Measurements from ENCODE around the gene CPE. TPM values are rescaled to one million over a fixed set of nuclear protein-coding genes. Genes with fewer than 3 reads are reported as not detected.

The CPE gene
- 0.16 TPM for polyA plus RNA-seq (2013)

DNA sequence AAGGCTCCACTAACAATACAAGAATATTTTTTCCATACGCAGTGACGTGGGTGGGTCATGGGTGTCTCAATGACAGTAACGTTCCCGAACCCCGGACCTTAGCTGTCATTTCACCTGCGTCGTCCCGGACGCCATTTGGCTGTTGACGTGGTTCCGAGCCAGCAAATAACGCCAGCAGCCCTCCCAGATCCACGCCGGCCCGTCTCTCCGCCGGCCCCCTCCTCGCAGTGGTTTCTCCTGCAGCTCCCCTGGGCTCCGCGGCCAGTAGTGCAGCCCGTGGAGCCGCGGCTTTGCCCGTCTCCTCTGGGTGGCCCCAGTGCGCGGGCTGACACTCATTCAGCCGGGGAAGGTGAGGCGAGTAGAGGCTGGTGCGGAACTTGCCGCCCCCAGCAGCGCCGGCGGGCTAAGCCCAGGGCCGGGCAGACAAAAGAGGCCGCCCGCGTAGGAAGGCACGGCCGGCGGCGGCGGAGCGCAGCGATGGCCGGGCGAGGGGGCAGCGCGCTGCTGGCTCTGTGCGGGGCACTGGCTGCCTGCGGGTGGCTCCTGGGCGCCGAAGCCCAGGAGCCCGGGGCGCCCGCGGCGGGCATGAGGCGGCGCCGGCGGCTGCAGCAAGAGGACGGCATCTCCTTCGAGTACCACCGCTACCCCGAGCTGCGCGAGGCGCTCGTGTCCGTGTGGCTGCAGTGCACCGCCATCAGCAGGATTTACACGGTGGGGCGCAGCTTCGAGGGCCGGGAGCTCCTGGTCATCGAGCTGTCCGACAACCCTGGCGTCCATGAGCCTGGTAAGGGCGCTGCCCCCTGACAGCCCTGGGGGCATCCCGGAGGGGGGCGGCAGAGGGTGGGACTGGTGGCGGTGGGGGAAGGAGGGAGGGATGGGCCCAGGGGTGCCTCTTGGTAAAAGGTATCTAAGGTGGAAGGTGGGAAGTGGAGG lies at the start of gene CPE:
CPE (plus strand) TSS at position 264 of the 933 bp plus-strand sequence; CDS start at position 478, 214 bp downstream.
- Histone ChIP-seq H3K9me3 (ENCODE audit: control extremely low read depth in 1 of 5, control insufficient read depth in 4 of 5, insufficient read depth in 2 of 5, low read depth in 1 of 5, low read length in 4 of 5) (no peaks in the 10 kb centered on the region), H3K4me1 (ENCODE audit: control extremely low read depth in 1 of 4, control insufficient read depth in 4 of 4, insufficient read depth in 4 of 4, low read length in 3 of 4) (peaks cover 0 to 9% (median 8%) of the 10 kb centered on the region in 4 experiments), H3K27me3 (replicated peaks in 2 of 5; ENCODE audit: control insufficient read depth in 4 of 5, insufficient read depth in 5 of 5, low read length in 4 of 5) (peaks cover 4 to 34% (median 17%) of the 10 kb centered on the region in 5 experiments), H3K36me3 (ENCODE audit: control insufficient read depth in 4 of 4, insufficient read depth in 4 of 4, low read length in 3 of 4) (no peaks in the 10 kb centered on the region), H3K27ac (ENCODE audit: insufficient read depth in 1 of 2, low read depth in 1 of 2, low read length in 2 of 2, poor library complexity in 1 of 2, severe bottlenecking in 2 of 2) (no peak within 1 kb of the TSS), H3K4me3 (ENCODE audit: control insufficient read depth in 1 of 7, extremely low read depth in 1 of 7, insufficient read depth in 4 of 7, low read depth in 2 of 7, low read length in 6 of 7) (peak within 1 kb of the TSS; percentile 41 to 78 (median 62))
- 1% methylated on average over 78 of the region's 82 CpGs for WGBS (ENCODE audit: insufficient coverage)
- POLR2A ChIA-PET: no interaction called here
- DNase-seq: peak; percentile 79 to 92 (median 89)
- CTCF ChIA-PET: interaction anchor here (1.7 to 2.9 kb wide), 2 partner anchors 19 to 23 kb away, joined by 5 to 9 read pairs; no protein-coding TSS in a partner anchor

DNA sequence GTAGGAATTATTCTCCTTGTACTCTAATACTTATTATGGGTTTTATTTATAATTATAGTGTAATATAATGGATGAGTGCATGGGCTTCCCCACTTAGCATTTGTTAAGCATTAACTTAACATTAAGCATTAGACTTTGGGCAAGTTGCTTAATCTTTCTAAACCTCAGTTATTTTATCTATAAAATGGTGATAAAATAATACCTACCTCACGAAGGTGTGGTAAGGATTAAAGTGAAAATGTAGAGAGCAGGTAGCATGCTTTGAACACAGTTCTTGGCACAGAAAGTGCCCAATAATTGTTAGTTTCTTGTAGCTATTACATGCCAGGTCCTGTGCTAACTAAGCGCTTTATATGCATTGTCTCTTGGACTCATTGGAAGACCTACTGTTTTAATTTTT lies 48.7 kb upstream of the CPE start:
- peaks cover 0 to 48% (median 12%) of the 10 kb centered on the region in 4 experiments for H3K36me3 ChIP-seq (ENCODE audit: control insufficient read depth in 4 of 4, insufficient read depth in 4 of 4, low read length in 3 of 4)
- DNase-seq: no peak

DNA sequence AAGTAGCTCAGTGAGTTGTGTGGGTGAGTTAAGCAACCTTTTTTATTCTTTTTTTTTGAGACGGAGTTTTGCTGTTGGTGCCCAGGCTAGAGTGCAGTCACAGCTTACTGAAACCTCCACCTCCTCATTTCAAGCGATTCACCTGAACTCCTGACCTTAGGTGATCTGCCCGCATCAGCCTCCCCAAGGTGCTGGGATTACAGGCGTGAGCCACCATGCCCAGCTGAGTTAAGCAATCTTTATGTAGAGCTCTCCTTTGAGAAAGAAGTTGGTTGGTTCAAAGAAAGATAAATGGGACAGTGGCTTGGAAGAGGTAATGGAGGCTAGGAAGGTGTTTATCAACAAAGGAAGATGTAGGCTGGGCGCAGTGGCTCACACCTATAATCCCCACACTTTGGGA lies 48.1 kb upstream of the CPE start:
- Histone ChIP-seq H3K36me3 (ENCODE audit: control insufficient read depth in 4 of 4, insufficient read depth in 4 of 4, low read length in 3 of 4) (peaks cover 2 to 54% (median 14%) of the 10 kb centered on the region in 4 experiments), H3K4me1 (ENCODE audit: control extremely low read depth in 1 of 4, control insufficient read depth in 4 of 4, insufficient read depth in 4 of 4, low read length in 3 of 4) (peaks cover 16 to 56% (median 23%) of the 10 kb centered on the region in 4 experiments), H3K27ac (ENCODE audit: insufficient read depth in 1 of 2, low read depth in 1 of 2, low read length in 2 of 2, poor library complexity in 1 of 2, severe bottlenecking in 2 of 2) (peak overlapping the region in 1 of 2 experiments; percentile 38), H3K4me3 (ENCODE audit: control insufficient read depth in 1 of 7, extremely low read depth in 1 of 7, insufficient read depth in 4 of 7, low read depth in 2 of 7, low read length in 6 of 7) (peak overlapping the region in 1 of 7 experiments; percentile 96), H3K27me3 (replicated peaks in 2 of 5; ENCODE audit: control insufficient read depth in 4 of 5, insufficient read depth in 5 of 5, low read length in 4 of 5) (no peaks in the 10 kb centered on the region), H3K9me3 (ENCODE audit: control extremely low read depth in 1 of 5, control insufficient read depth in 4 of 5, insufficient read depth in 2 of 5, low read depth in 1 of 5, low read length in 4 of 5) (no peaks in the 10 kb centered on the region)
- WGBS (ENCODE audit: insufficient coverage): 97% methylated on average over 3 of the region's 5 CpGs
- DNase-seq: no peak
- POLR2A ChIA-PET: interaction anchor here (0.7 kb wide), 1 partner anchor 233 kb away, joined by 7 read pairs; no protein-coding TSS in a partner anchor
- CTCF ChIA-PET: interaction anchor here (1.2 to 1.4 kb wide), 2 partner anchors 13 to 200 kb away, joined by 3 read pairs; no protein-coding TSS in a partner anchor

More for the DNA sequence above, 48.7 kb upstream of the CPE start:
- Histone ChIP-seq H3K4me3 (ENCODE audit: control insufficient read depth in 1 of 7, extremely low read depth in 1 of 7, insufficient read depth in 4 of 7, low read depth in 2 of 7, low read length in 6 of 7) (peak overlapping the region in 2 of 7 experiments; percentile 9 to 96), H3K4me1 (ENCODE audit: control extremely low read depth in 1 of 4, control insufficient read depth in 4 of 4, insufficient read depth in 4 of 4, low read length in 3 of 4) (peaks cover 16 to 56% (median 23%) of the 10 kb centered on the region in 4 experiments), H3K27ac (ENCODE audit: insufficient read depth in 1 of 2, low read depth in 1 of 2, low read length in 2 of 2, poor library complexity in 1 of 2, severe bottlenecking in 2 of 2) (no peak overlapping the region), H3K27me3 (replicated peaks in 2 of 5; ENCODE audit: control insufficient read depth in 4 of 5, insufficient read depth in 5 of 5, low read length in 4 of 5) (no peaks in the 10 kb centered on the region), H3K9me3 (ENCODE audit: control extremely low read depth in 1 of 5, control insufficient read depth in 4 of 5, insufficient read depth in 2 of 5, low read depth in 1 of 5, low read length in 4 of 5) (peaks cover 0 to 3% (median 0%) of the 10 kb centered on the region in 5 experiments)
- WGBS (ENCODE audit: insufficient coverage): 100% methylated on average over 2 of the region's 2 CpGs
- CTCF ChIA-PET: interaction anchor here (1.2 to 2.0 kb wide), 2 partner anchors 11 to 13 kb away, joined by 3 to 5 read pairs; no protein-coding TSS in a partner anchor
- POLR2A ChIA-PET: interaction anchor here (0.6 kb wide), 1 partner anchor 108 kb away, joined by 5 read pairs; no protein-coding TSS in a partner anchor

DNA sequence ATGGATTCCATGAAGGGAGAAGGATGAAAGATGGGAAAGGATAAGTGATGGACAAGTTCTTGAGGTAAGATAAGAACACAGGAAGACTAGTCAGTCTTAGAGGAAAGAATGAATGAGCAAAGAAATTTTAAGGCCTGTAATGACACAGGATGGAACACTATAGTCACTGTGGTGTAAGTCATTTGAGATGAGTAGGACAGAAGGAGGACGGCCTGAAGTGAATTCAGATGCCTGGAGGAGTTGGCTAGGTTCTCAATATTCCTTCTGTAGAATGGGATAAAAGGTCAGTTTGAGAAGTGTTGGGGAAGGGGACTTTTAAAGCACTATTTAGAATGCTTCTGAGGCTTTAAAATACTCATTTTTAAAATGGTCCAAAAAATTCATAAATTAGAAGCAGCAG lies 47.4 kb upstream of the CPE start:
- no peak overlapping the region for H3K27ac ChIP-seq (ENCODE audit: insufficient read depth in 1 of 2, low read depth in 1 of 2, low read length in 2 of 2, poor library complexity in 1 of 2, severe bottlenecking in 2 of 2)
- peaks cover 3 to 56% (median 14%) of the 10 kb centered on the region in 4 experiments for H3K36me3 ChIP-seq (ENCODE audit: control insufficient read depth in 4 of 4, insufficient read depth in 4 of 4, low read length in 3 of 4)
- no peaks in the 10 kb centered on the region for H3K27me3 ChIP-seq (replicated peaks in 2 of 5; ENCODE audit: control insufficient read depth in 4 of 5, insufficient read depth in 5 of 5, low read length in 4 of 5)
- CTCF ChIA-PET: interaction anchor here (1.4 kb wide), 1 partner anchor 200 kb away, joined by 3 read pairs; no protein-coding TSS in a partner anchor
- peak overlapping the region in 1 of 7 experiments; percentile 96 for H3K4me3 ChIP-seq (ENCODE audit: control insufficient read depth in 1 of 7, extremely low read depth in 1 of 7, insufficient read depth in 4 of 7, low read depth in 2 of 7, low read length in 6 of 7)
- no peaks in the 10 kb centered on the region for H3K9me3 ChIP-seq (ENCODE audit: control extremely low read depth in 1 of 5, control insufficient read depth in 4 of 5, insufficient read depth in 2 of 5, low read depth in 1 of 5, low read length in 4 of 5)
- POLR2A ChIA-PET: interaction anchor here (0.7 kb wide), 1 partner anchor 234 kb away, joined by 7 read pairs; no protein-coding TSS in a partner anchor
- WGBS (ENCODE audit: insufficient coverage): 71% methylated on average over 1 of the region's 1 CpG
- DNase-seq: peak in 2 of 3 donors; percentile 17 to 26
- H3K4me1 ChIP-seq (ENCODE audit: control extremely low read depth in 1 of 4, control insufficient read depth in 4 of 4, insufficient read depth in 4 of 4, low read length in 3 of 4): peaks cover 12 to 49% (median 17%) of the 10 kb centered on the region in 4 experiments

DNA sequence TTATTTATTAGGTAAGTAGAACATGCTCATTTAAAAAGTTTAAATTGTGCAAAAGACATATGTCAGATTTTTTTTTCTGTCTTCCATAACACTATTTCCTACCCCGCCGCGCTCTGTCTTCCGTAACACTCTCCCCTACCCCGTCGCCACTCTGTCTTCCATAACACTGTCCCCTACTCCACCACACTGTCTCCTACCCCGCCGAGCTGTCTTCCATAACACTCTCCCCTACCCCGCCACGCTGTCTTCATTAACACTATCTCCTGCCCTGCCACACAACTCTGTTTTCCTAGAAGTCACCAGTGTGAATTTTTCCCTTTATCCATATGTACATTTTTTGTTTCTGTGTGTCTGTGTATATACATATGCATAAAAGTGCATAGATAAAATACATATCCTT lies 47.0 kb upstream of the CPE start:
- H3K27ac ChIP-seq (ENCODE audit: insufficient read depth in 1 of 2, low read depth in 1 of 2, low read length in 2 of 2, poor library complexity in 1 of 2, severe bottlenecking in 2 of 2): peak overlapping the region in 1 of 2 experiments; percentile 18
- no CpG with 5 or more reads among the region's 10 CpGs for WGBS (ENCODE audit: insufficient coverage)
- peak overlapping the region in 1 of 7 experiments; percentile 96 for H3K4me3 ChIP-seq (ENCODE audit: control insufficient read depth in 1 of 7, extremely low read depth in 1 of 7, insufficient read depth in 4 of 7, low read depth in 2 of 7, low read length in 6 of 7)
- ChIA-PET CTCF (interaction anchor here (1.4 kb wide), 1 partner anchor 201 kb away, joined by 3 read pairs; no protein-coding TSS in a partner anchor), POLR2A (no interaction called here)
- peaks cover 3 to 60% (median 14%) of the 10 kb centered on the region in 4 experiments for H3K36me3 ChIP-seq (ENCODE audit: control insufficient read depth in 4 of 4, insufficient read depth in 4 of 4, low read length in 3 of 4)
- no peak for DNase-seq
- peaks cover 10 to 49% (median 16%) of the 10 kb centered on the region in 4 experiments for H3K4me1 ChIP-seq (ENCODE audit: control extremely low read depth in 1 of 4, control insufficient read depth in 4 of 4, insufficient read depth in 4 of 4, low read length in 3 of 4)
- H3K9me3 ChIP-seq (ENCODE audit: control extremely low read depth in 1 of 5, control insufficient read depth in 4 of 5, insufficient read depth in 2 of 5, low read depth in 1 of 5, low read length in 4 of 5): no peaks in the 10 kb centered on the region
- no peaks in the 10 kb centered on the region for H3K27me3 ChIP-seq (replicated peaks in 2 of 5; ENCODE audit: control insufficient read depth in 4 of 5, insufficient read depth in 5 of 5, low read length in 4 of 5)

DNA sequence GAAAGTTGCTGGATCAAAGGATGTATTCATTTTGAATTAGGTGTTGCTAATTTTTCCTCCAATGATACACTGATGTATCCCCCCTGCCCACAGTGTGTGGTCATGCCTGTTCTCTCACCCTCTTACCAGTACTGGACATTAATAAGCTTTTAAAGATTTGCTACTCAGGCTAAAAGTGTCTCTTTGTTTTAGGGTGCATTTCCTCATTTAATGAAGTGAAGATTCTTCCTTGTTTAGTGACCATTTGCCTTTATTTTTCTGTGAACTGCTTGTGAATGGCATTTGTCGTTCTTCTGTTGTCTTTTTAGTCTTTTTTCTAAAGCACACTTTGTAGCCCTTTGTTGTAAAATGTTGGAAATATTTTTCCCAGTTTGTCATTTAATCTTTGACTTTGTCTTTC lies 46.3 kb upstream of the CPE start:
- CTCF ChIA-PET: interaction anchor here (0.6 kb wide), 1 partner anchor 13 kb away, joined by 3 read pairs; no protein-coding TSS in a partner anchor
- peak overlapping the region in 1 of 7 experiments; percentile 96 for H3K4me3 ChIP-seq (ENCODE audit: control insufficient read depth in 1 of 7, extremely low read depth in 1 of 7, insufficient read depth in 4 of 7, low read depth in 2 of 7, low read length in 6 of 7)
- POLR2A ChIA-PET: no interaction called here
- DNase-seq: no peak
- peaks cover 10 to 49% (median 16%) of the 10 kb centered on the region in 4 experiments for H3K4me1 ChIP-seq (ENCODE audit: control extremely low read depth in 1 of 4, control insufficient read depth in 4 of 4, insufficient read depth in 4 of 4, low read length in 3 of 4)
- H3K27ac ChIP-seq (ENCODE audit: insufficient read depth in 1 of 2, low read depth in 1 of 2, low read length in 2 of 2, poor library complexity in 1 of 2, severe bottlenecking in 2 of 2): peak overlapping the region in 1 of 2 experiments; percentile 18
- no peaks in the 10 kb centered on the region for H3K27me3 ChIP-seq (replicated peaks in 2 of 5; ENCODE audit: control insufficient read depth in 4 of 5, insufficient read depth in 5 of 5, low read length in 4 of 5)
- H3K36me3 ChIP-seq (ENCODE audit: control insufficient read depth in 4 of 4, insufficient read depth in 4 of 4, low read length in 3 of 4): peaks cover 3 to 66% (median 18%) of the 10 kb centered on the region in 4 experiments
- no CpG with 5 or more reads among the region's 1 CpG for WGBS (ENCODE audit: insufficient coverage)
- no peaks in the 10 kb centered on the region for H3K9me3 ChIP-seq (ENCODE audit: control extremely low read depth in 1 of 5, control insufficient read depth in 4 of 5, insufficient read depth in 2 of 5, low read depth in 1 of 5, low read length in 4 of 5)
